Spleen (tissue), 13 donors: ENCODE results near the gene ENO2. TPM values are rescaled to one million over a fixed set of nuclear protein-coding genes. Genes with fewer than 3 reads are reported as not detected.
"Not testable (repeated sequence)": the region's sequence is repeated elsewhere in the genome, so short reads cannot be mapped to it uniquely, and the experiment has no call there.

ENCODE experiments used
- DNase-seq: peaks from one replicate; pipeline ENCODE4 v3.0.0-alpha.2; 2020
- H3K27ac ChIP-seq, 8 donors: fragments of 200-600 bp; sonication (generic) in 7 of 8; 1 replicate in 4 of 8; 2 replicates in 4 of 8; pipeline versions ENCODE4 v1.5.0 to v1.8.0; 2016 to 2021; ENCODE audit warnings: inconsistent platforms in 4 of 8, mild to moderate bottlenecking in 4 of 8, moderate library complexity in 1 of 8
- H3K27me3 ChIP-seq, 7 donors: fragments of 200-600 bp; sonication (generic) in 6 of 7; replicated peaks in 1 of 7; 1 replicate in 4 of 7; 2 replicates in 3 of 7; pipeline versions ENCODE4 v1.5.0 to v1.8.0; 2016 to 2021; ENCODE audit warnings: inconsistent platforms in 3 of 7, mild to moderate bottlenecking in 1 of 7
- H3K36me3 ChIP-seq, 6 donors: fragments of 200-600 bp; sonication (generic) in 5 of 6; 1 replicate in 4 of 6; 2 replicates in 2 of 6; pipeline versions ENCODE4 v1.5.0 to v1.8.0; 2016 to 2021; ENCODE audit warnings: inconsistent platforms in 2 of 6
- H3K4me1 ChIP-seq, 6 donors: fragments of 200-600 bp; sonication (generic) in 5 of 6; 1 replicate in 3 of 6; 2 replicates in 3 of 6; pipeline versions ENCODE4 v1.5.0 to v1.8.0; 2016 to 2021; ENCODE audit warnings: inconsistent platforms in 3 of 6
- H3K4me3 ChIP-seq, 8 donors: fragments of 200-600 bp; sonication (generic) in 7 of 8; 1 replicate in 4 of 8; 2 replicates in 4 of 8; pipeline versions ENCODE4 v1.5.0 to v1.8.0; 2016 to 2021; ENCODE audit warnings: inconsistent platforms in 4 of 8, mild to moderate bottlenecking in 4 of 8, moderate library complexity in 2 of 8
- H3K9me3 ChIP-seq, 8 donors: fragments of 200-600 bp; sonication (generic) in 7 of 8; 1 replicate in 4 of 8; 2 replicates in 4 of 8; pipeline versions ENCODE4 v1.5.0 to v1.8.0; 2016 to 2021; ENCODE audit warnings: inconsistent platforms in 4 of 8
- CTCF ChIP-seq, 11 experiments: fragments of 200-600 bp in 7 of 11; fragments of 450-650 bp in 4 of 11; sonication (generic) in 4 of 11; IDR thresholded peaks in 8 of 11; conservative IDR thresholded peaks in 3 of 11; 1 replicate in 7 of 11; 2 replicates in 4 of 11; pipeline versions ENCODE4 v1.4.0 to v1.8.0; 2016 to 2021; ENCODE audit warnings: antibody characterized with exemption in 11 of 11, inconsistent platforms in 4 of 11, mild to moderate bottlenecking in 1 of 11
- POLR2A ChIP-seq, 3 donors: fragments of 450-650 bp; IDR thresholded peaks; one replicate each; pipeline ENCODE4 v1.5.1; 2017; ENCODE audit warnings: antibody characterized with exemption in 3 of 3, mild to moderate bottlenecking in 1 of 3
- POLR2AphosphoS5 ChIP-seq, 3 donors: sonication (generic); formaldehyde crosslinking; IDR thresholded peaks; one replicate each; pipeline ENCODE4 v1.5.1; 2017; ENCODE audit warnings: antibody characterized with exemption in 3 of 3
- WGBS, 5 donors: extraction: QIAGEN DNeasy Blood & Tissue Kit in 3 of 5; methylation state at CpG; one replicate each; pipeline versions ENCODE4 v1.1.5 to v1.1.7; 2013 to 2018; 5-methylcytosine and 5-hydroxymethylcytosine counted together
- intact Hi-C: fragments of 100-400 bp; cut with DNase I; formaldehyde crosslinking; loops from one replicate; pipeline ENCODE4 v1.15.0; 2023; ENCODE audit warnings: low total_unique reads
- long read RNA-seq, 2 donors: transcript quantifications; one replicate each; lab custom pipeline, GENCODE V29; 2026
- polyA plus RNA-seq, 3 donors: library from polyadenylated mRNA; stranded (reverse); fragments of 200-250 nt; gene quantifications; one replicate each; pipeline ENCODE4 v1.2.1, GENCODE V29; 2013
- total RNA-seq, 7 donors: library from RNA; depleted of rRNA in 3 of 7; stranded (reverse); fragments of >200 nt in 3 of 7; fragmentation: NEBNext Ultra II Directional in 4 of 7; extraction: Animal tissue kit (Norgen Biotek cat#: 25700) in 4 of 7; gene quantifications; one replicate each; pipeline versions ENCODE4 v1.1.0 to v1.2.1, GENCODE V29; 2016 to 2021
- donor health status: healthy with polysubstance abuse.
- donor health status: DM: no; HTN: no; CAD: no; lungs with moderate emphysema.
- donor health status: DM: no; HTN: no; CAD: no.
- donor health status: Bipolar disorder and iron deficiency.
- donor health status: healthy.
- donor health status: DM: no; HTN: no; CAD: no.
- donor health status: DM: yes; HTN: yes; CAD: no.

ENO2 gene
- total RNA-seq (10 to 100 TPM in 6 of 7 donors, 1 to 10 TPM in 1; 7.6 to 37.7 (median 25.0) TPM), polyA plus RNA-seq (10 to 100 TPM; 11.5 to 41.3 (median 29.1) TPM)
- long read RNA-seq, donor 1, partial matches to known transcripts: 0 of 1 reads
- long read RNA-seq, donor 1, other reads (novel, unspliced or antisense): 0 of 1 reads
- long read RNA-seq, donor 2, partial matches to known transcripts: 0 of 1 reads
- long read RNA-seq, donor 2, other reads (novel, unspliced or antisense): 0 of 1 reads

GRCh38 chr12:6914246-6914946, at the start of gene ENO2:
ENO2 (plus strand) TSS chr12:6914580; CDS start chr12:6915833, 1,253 bp downstream.
- intact Hi-C loops: no loop called here
- Histone ChIP-seq H3K27me3 (peaks cover 0 to 39% (median 0%) of the 10 kb centered on the region in 7 donors), H3K9me3 (no peaks in the 10 kb centered on the region), H3K27ac (peak within 1 kb of the TSS; percentile 63 to 83 (median 78)), H3K36me3 (peaks cover 0 to 23% (median 0%) of the 10 kb centered on the region in 6 donors), H3K4me1 (peaks cover 4 to 34% (median 20%) of the 10 kb centered on the region in 6 donors), H3K4me3 (peak within 1 kb of the TSS; percentile 50 to 90 (median 60))
- DNase-seq: peak; percentile 94
- TF ChIP-seq CTCF (IDR thresholded peaks at IDR 0.05 in 8 of 11, conservative IDR thresholded peaks at IDR 0.05 in 3 of 11) (no peak), POLR2A (IDR thresholded peaks at IDR 0.05) (no peak), POLR2AphosphoS5 (IDR thresholded peaks at IDR 0.05) (peak; percentile 47 to 73 (median 70))
- WGBS, 5 donors: 0 to 1% (median 0%) methylated on average over 30 to 68 of the region's 68 CpGs

- H3K27me3 ChIP-seq, H3K9me3 ChIP-seq, H3K4me3 ChIP-seq, DNase-seq, H3K27ac ChIP-seq: not testable (repeated sequence)
- Histone ChIP-seq H3K36me3 (peaks cover 0 to 75% (median 63%) of the 10 kb centered on the region in 6 donors), H3K4me1 (peaks cover 16 to 38% (median 30%) of the 10 kb centered on the region in 6 donors)
- intact Hi-C loops: loop anchor here (10.0 kb wide), 1 partner anchor 99 kb away; no protein-coding TSS in a partner anchor
- 93 to 97% (median 95%) methylated on average over 5 of the region's 5 CpGs for WGBS, 5 donors
Measured at GRCh38 chr12:6865307-6865706, 49.1 kb upstream of the ENO2 start.

GRCh38 chr12:6866163-6866919, 48.0 kb upstream of the ENO2 start:
- peak overlapping the region in 5 of 8 donors; percentile 94 to 100 (median 99) for H3K4me3 ChIP-seq
- H3K27ac ChIP-seq: peak overlapping the region in 7 of 8 donors; percentile 96 to 99 (median 98)

More at GRCh38 chr12:6866163-6866919, 48.0 kb upstream of the ENO2 start:
- 79 to 87% (median 84%) methylated on average over 18 to 19 of the region's 19 CpGs for WGBS, 5 donors
- intact Hi-C loops: loop anchor here (10.0 kb wide), 1 partner anchor 98 kb away; no protein-coding TSS in a partner anchor
- TF ChIP-seq CTCF (IDR thresholded peaks at IDR 0.05 in 8 of 11, conservative IDR thresholded peaks at IDR 0.05 in 3 of 11) (no peak), POLR2AphosphoS5 (IDR thresholded peaks at IDR 0.05) (no peak), POLR2A (IDR thresholded peaks at IDR 0.05) (no peak)
- Histone ChIP-seq H3K4me1 (peaks cover 21 to 49% (median 40%) of the 10 kb centered on the region in 6 donors), H3K36me3 (peaks cover 0 to 75% (median 62%) of the 10 kb centered on the region in 6 donors), H3K27me3 (no peaks in the 10 kb centered on the region), H3K9me3 (no peaks in the 10 kb centered on the region)
- DNase-seq: peak; percentile 83
